ENCODE data around the gene HSD3B1. TPM values are rescaled to one million over a fixed set of nuclear protein-coding genes. Genes with fewer than 3 reads are reported as not detected.
"Not testable (repeated sequence)": the region's sequence is repeated elsewhere in the genome, so short reads cannot be mapped to it uniquely, and the experiment has no call there.

Gene HSD3B1
- total RNA-seq, 1 donor from 2014 or later: not detected

DNA sequence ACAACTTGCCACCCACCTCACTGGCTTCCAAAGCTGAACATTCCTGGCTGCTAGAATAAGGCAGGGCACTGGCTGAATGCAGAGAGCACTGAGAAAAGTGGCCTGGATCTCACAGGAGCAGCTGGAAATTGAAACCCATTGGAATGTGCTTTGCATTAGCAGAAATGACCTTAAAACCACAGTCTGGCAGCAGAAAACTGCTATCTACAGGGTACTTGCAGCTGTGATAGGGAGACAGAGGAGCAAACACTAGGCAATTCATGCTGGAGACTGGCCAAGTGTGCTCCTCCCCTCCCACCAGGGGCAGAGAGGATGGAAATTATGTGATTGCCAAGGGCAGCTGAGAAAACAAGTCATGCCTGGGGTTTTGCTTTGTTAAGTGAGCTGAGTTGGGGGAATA, 47.2 kb downstream of the HSD3B1 start:
- no peak for DNase-seq (ENCODE audit: low spot score in 2 of 2)
- intact Hi-C loops (cut with DNase I): no loop called here
- H3K27ac ChIP-seq: no peak overlapping the region
- TF ChIP-seq, protein P1, sequence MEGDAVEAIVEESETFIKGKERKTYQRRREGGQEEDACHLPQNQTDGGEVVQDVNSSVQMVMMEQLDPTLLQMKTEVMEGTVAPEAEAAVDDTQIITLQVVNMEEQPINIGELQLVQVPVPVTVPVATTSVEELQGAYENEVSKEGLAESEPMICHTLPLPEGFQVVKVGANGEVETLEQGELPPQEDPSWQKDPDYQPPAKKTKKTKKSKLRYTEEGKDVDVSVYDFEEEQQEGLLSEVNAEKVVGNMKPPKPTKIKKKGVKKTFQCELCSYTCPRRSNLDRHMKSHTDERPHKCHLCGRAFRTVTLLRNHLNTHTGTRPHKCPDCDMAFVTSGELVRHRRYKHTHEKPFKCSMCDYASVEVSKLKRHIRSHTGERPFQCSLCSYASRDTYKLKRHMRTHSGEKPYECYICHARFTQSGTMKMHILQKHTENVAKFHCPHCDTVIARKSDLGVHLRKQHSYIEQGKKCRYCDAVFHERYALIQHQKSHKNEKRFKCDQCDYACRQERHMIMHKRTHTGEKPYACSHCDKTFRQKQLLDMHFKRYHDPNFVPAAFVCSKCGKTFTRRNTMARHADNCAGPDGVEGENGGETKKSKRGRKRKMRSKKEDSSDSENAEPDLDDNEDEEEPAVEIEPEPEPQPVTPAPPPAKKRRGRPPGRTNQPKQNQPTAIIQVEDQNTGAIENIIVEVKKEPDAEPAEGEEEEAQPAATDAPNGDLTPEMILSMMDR (IDR thresholded peaks at IDR 0.05): no peak
- no peaks in the 10 kb centered on the region for H3K36me3 ChIP-seq
- H3K9me3 ChIP-seq: no peaks in the 10 kb centered on the region
- H3K27me3 ChIP-seq: no peaks in the 10 kb centered on the region
- no peak overlapping the region for H3K4me3 ChIP-seq
- no peaks in the 10 kb centered on the region for H3K4me1 ChIP-seq

GRCh38 chr1:119556423-119556822, 49.4 kb downstream of the HSD3B1 start:
- H3K27me3 ChIP-seq: no peaks in the 10 kb centered on the region
- TF ChIP-seq, protein P1 (IDR thresholded peaks at IDR 0.05): no peak
- intact Hi-C loops (cut with DNase I): no loop called here
- no peaks in the 10 kb centered on the region for H3K36me3 ChIP-seq
- no peaks in the 10 kb centered on the region for H3K9me3 ChIP-seq
- no peak overlapping the region for H3K4me3 ChIP-seq
- no peak for DNase-seq (ENCODE audit: low spot score in 2 of 2)
- H3K27ac ChIP-seq: no peak overlapping the region
- H3K4me1 ChIP-seq: no peaks in the 10 kb centered on the region

DNA sequence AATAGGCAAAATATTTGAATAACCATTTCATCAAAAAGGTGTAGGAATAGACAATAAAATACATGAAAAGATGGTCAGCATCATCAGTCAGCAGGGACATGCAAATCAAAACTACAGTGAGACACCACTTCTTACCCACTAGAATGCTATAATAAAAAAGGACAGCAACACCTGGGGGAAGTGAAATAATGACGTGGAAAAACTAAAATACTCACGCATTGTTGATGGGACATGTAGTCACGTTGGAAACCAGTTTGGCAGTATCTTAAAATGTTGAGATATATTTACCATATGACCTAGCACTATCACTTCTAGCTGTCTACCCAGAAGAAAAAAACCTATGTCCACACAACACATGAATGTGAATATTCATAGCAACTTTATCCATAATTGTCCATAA, 53.4 kb downstream of the HSD3B1 start:
- H3K36me3 ChIP-seq; H3K27me3 ChIP-seq; H3K9me3 ChIP-seq; H3K27ac ChIP-seq; H3K4me3 ChIP-seq; intact Hi-C loops (cut with DNase I); DNase-seq (ENCODE audit: low spot score in 2 of 2); H3K4me1 ChIP-seq: not testable (repeated sequence)

DNA sequence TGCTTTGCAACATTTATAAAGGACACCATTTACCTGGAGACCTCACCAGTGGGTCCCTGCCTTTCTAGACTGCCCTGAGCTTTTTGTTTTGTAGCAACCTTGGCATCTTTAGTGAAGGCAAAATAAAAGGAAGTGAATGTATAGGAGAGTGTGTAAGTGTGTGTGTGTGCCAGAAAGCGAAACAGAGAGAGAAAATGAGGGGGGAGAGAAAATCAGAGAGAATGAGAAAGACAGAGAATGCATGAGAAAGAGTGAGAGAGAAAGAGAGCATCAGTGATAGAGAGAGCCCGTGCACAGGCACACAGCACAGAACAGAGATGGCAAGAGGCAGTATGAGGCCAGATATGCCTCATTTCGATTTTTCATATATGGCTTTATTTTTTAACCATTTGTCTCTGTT, 57.5 kb downstream of the HSD3B1 start:
- TF ChIP-seq, protein P1 (IDR thresholded peaks at IDR 0.05): no peak
- intact Hi-C loops (cut with DNase I): no loop called here
- Histone ChIP-seq H3K4me3 (no peak overlapping the region), H3K4me1 (no peaks in the 10 kb centered on the region), H3K27ac (no peak overlapping the region), H3K36me3 (no peaks in the 10 kb centered on the region), H3K27me3 (no peaks in the 10 kb centered on the region), H3K9me3 (no peaks in the 10 kb centered on the region)
- no peak for DNase-seq (ENCODE audit: low spot score in 2 of 2)

Other genes starting within 250 kb of the HSD3B1 start
- not detected for gene HAO2, start 138.4 kb upstream of the HSD3B1 start, total RNA-seq
- 9.9 TPM for gene HSD3B2, start 92.1 kb upstream of the HSD3B1 start, total RNA-seq
- gene ZNF697, start 141.1 kb downstream of the HSD3B1 start, total RNA-seq: 0.11 TPM
- 61.7 TPM for gene PHGDH, start 204.7 kb downstream of the HSD3B1 start, total RNA-seq